ENCODE data around the gene CYTH3. TPM values are rescaled to one million over a fixed set of nuclear protein-coding genes. Genes with fewer than 3 reads are reported as not detected.

CYTH3 gene
- total and polyA plus RNA-seq, 9 donors: 14.8 to 29.6 (median 18.9) TPM

DNA sequence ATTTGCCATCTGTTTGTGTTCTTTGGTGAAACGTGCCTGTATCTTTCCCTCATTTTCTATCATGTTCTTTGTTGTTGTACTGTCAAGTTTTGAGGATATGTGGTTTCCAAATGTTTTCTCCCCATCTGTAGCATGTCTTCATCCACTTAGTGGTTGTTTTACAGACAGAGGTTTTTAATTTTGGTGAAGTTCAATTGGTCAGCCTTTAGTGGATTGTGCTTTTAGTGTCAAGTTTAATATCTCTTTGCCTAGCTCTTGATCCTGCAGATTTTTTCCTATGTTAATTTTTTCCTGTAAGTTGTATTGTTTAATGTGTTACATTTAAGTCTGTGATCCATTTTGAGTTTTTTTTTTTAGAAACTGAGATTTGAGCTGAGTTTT lies 145.3 kb downstream of the CYTH3 start:
- H3K27me3 ChIP-seq: no peaks in the 10 kb centered on the region
- no peaks in the 10 kb centered on the region for H3K4me1 ChIP-seq (ENCODE audit: insufficient read depth)
- intact Hi-C loops (cut with DNase I): no loop called here
- 9 to 17% (median 17%) methylated on average over 1 of the region's 1 CpG for WGBS, 3 donors
- no peak overlapping the region for H3K27ac ChIP-seq
- no peaks in the 10 kb centered on the region for H3K9me3 ChIP-seq
- DNase-seq: no peak
- H3K36me3 ChIP-seq: no peaks in the 10 kb centered on the region
- TF ChIP-seq POLR2A (IDR thresholded peaks at IDR 0.05) (no peak), EP300 (IDR thresholded peaks at IDR 0.05) (no peak)
- TF ChIP-seq, protein P1, sequence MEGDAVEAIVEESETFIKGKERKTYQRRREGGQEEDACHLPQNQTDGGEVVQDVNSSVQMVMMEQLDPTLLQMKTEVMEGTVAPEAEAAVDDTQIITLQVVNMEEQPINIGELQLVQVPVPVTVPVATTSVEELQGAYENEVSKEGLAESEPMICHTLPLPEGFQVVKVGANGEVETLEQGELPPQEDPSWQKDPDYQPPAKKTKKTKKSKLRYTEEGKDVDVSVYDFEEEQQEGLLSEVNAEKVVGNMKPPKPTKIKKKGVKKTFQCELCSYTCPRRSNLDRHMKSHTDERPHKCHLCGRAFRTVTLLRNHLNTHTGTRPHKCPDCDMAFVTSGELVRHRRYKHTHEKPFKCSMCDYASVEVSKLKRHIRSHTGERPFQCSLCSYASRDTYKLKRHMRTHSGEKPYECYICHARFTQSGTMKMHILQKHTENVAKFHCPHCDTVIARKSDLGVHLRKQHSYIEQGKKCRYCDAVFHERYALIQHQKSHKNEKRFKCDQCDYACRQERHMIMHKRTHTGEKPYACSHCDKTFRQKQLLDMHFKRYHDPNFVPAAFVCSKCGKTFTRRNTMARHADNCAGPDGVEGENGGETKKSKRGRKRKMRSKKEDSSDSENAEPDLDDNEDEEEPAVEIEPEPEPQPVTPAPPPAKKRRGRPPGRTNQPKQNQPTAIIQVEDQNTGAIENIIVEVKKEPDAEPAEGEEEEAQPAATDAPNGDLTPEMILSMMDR (IDR thresholded peaks at IDR 0.05): no peak
- H3K4me3 ChIP-seq: no peak overlapping the region

DNA sequence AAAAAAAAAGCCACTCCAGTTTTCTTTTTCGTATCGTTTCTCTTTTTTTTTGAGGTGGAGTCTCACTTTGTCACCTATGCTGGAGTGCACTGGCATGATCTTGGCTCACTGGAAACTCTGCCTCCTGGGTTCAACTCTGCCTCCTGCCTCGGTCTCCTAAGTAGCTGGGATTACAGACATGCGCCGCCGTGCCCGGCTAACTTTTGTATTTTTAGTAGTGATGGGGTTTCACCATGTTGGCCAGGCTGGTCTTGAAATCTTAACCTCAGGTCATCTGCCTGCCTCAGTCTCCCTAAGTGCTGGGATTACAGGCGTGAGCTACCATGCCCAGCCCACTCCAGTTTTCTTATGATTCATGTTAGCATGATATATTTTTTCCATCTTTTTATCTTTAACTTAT lies 148.6 kb downstream of the CYTH3 start:
- intact Hi-C loops (cut with DNase I): no loop called here
- 95 to 97% (median 97%) methylated on average over 8 of the region's 8 CpGs for WGBS, 3 donors

DNA sequence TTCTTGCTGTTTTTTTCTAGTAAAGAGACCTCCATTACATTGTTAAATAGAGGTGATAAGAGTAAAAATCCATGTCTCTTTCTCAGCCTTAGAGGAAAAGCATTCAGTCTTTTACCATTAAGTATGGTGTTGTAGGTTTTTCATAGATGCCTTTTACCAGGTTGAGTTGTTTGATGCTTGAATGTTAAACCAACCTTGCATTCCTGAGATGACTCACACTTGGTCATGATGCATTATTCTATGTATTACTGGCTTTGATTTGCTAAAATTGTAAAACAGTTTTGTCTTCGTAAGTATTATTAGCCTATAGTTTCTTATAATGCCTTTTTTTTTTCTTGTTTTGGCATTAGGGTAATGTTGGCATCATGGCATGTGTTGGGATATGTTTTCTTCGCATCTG lies 151.3 kb downstream of the CYTH3 start:
- no peak for DNase-seq
- Histone ChIP-seq H3K27ac (no peak overlapping the region), H3K36me3 (no peaks in the 10 kb centered on the region), H3K9me3 (peaks cover 0 to 3% of the 10 kb centered on the region in 2 donors), H3K27me3 (no peaks in the 10 kb centered on the region), H3K4me3 (no peak overlapping the region), H3K4me1 (ENCODE audit: insufficient read depth) (no peaks in the 10 kb centered on the region)
- TF ChIP-seq, protein P1 (IDR thresholded peaks at IDR 0.05): no peak
- TF ChIP-seq POLR2A (IDR thresholded peaks at IDR 0.05) (no peak), EP300 (IDR thresholded peaks at IDR 0.05) (no peak)
- WGBS, 3 donors: 49 to 97% (median 73%) methylated on average over 2 of the region's 2 CpGs
- intact Hi-C loops (cut with DNase I): no loop called here

More for the DNA sequence above, 148.6 kb downstream of the CYTH3 start:
- TF ChIP-seq POLR2A (IDR thresholded peaks at IDR 0.05): no peak
- TF ChIP-seq, protein P1 (IDR thresholded peaks at IDR 0.05): no peak
- no peak for TF ChIP-seq EP300 (IDR thresholded peaks at IDR 0.05)
- peaks cover 0 to 3% of the 10 kb centered on the region in 2 donors for H3K9me3 ChIP-seq
- DNase-seq: no peak
- no peaks in the 10 kb centered on the region for H3K36me3 ChIP-seq
- no peak overlapping the region for H3K27ac ChIP-seq
- no peaks in the 10 kb centered on the region for H3K4me1 ChIP-seq (ENCODE audit: insufficient read depth)
- no peaks in the 10 kb centered on the region for H3K27me3 ChIP-seq
- no peak overlapping the region for H3K4me3 ChIP-seq

DNA sequence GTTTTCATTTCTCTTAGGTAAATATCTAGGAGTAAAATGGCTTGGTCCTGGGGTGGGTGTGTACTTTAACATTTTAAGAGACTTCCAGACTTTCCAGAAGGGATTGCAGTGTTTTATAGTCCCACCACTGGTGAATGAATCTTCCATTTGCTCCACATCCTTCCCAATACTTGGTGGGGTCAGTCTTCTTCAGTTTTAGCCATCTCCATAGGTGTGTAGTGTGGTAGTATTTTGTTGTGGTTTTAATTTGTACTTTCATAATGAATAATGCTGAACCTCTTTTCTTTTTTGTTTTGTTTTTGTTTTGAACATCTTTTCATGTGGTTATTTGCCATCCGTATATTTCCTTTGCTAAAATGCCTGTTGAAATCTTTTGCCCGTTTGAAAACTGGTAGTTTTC lies 154.9 kb downstream of the CYTH3 start:
- Histone ChIP-seq H3K9me3 (peaks cover 0 to 3% of the 10 kb centered on the region in 2 donors), H3K27me3 (no peaks in the 10 kb centered on the region), H3K36me3 (no peaks in the 10 kb centered on the region), H3K27ac (no peak overlapping the region), H3K4me1 (ENCODE audit: insufficient read depth) (no peaks in the 10 kb centered on the region), H3K4me3 (no peak overlapping the region)
- DNase-seq: no peak
- WGBS, 3 donors: 72 to 84% (median 77%) methylated on average over 2 of the region's 2 CpGs
- TF ChIP-seq, protein P1 (IDR thresholded peaks at IDR 0.05): no peak
- TF ChIP-seq POLR2A (IDR thresholded peaks at IDR 0.05) (no peak), EP300 (IDR thresholded peaks at IDR 0.05) (no peak)
- intact Hi-C loops (cut with DNase I): no loop called here

All from ovary (tissue), 9 donors.